D341Med (cell line): ENCODE measurements around the gene ZBTB25.

Experiments
- DNase-seq: peaks from one replicate; pipeline ENCODE4 v3.0.0; 2012; ENCODE audit warnings: low spot score

Gene ZBTB25

DNA sequence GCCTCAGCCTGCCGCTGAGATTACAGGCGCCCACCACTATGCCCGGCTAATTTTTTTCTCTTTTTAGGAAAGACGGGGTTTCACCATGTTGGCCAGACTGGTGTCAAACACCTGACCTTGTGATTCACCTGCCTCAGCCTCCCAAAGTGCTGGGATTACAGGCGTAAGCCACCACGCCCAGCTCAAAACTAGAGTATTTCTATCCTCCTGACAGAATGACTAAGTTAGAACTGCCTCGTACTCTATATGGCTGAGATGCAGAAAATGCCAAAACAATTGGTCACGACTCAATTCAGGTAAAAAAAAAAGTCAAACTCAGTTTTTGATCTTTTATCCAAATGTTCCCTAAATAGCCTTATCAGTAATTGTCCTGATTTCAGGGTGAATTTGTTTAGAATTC lies 27.2 kb downstream of the ZBTB25 start:
- DNase-seq: no peak

DNA sequence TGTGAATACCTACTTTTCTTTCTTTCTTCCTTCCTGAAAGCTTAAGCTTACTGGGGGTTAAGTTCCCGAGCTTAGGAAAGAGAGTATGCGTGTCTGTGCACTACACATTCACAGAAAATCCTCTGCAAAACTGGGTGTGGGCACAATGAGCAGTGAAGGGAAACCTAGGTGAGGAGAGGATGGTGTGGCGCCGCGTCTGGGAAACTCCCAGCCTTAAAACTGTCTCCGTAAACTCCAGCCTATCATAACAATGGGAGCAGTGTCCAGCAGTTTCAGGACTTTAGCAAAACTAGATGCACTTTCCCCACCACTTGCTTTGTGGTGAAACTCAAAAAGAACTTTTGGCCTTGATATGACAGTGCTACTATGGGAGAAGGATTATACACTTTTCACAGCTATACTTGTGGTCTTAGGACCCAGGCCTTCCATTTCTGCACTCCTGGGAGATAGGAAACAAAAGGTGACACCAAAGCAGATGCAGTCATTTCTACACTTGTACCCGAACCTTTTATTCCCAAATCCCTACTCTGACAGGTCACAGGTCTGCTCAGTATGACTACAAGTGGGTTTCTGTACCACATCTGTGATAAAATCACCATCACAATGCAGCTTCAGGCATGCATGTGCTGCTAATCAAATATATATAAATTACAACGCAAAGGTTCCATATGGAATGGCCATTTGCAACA lies 27.9 kb downstream of the ZBTB25 start:
- no peak for DNase-seq

DNA sequence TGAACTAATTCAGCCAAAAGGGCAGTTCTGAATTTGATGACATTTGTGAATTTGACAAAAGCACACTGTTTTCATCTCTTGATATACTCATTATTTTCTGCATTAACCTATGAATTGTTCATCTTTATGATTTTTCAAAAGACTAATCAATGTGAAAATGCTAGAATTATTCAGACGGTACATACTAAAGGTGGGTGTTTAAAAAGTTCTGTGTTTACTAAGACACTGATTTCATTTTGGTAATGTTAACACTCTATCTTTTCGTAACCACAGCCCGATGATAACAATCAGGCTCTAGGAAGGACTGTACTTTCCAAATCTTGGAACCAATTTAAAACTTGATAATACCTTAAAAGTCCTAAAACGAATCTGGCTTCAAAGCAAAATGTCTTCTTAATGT lies 28.9 kb downstream of the ZBTB25 start:
- DNase-seq: no peak

DNA sequence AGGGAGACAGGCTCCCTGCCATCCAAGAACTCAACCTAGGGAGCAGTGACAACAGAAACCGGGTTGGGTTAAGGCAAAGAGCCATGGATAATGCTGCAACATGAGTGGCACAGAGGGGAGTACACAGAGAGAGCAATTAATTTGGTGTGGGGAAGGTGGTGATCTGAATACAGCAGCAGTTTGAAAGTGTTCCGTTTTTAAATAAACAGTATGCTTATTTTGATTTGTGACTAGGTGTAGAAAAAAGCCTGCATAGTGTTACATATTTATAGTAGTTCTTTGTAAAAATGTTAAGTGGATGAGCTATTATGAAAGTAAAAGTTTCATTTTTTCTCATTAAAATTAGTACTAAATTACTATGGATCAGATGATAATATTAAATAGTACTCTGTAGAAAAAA lies 29.6 kb downstream of the ZBTB25 start:
- no peak for DNase-seq

DNA sequence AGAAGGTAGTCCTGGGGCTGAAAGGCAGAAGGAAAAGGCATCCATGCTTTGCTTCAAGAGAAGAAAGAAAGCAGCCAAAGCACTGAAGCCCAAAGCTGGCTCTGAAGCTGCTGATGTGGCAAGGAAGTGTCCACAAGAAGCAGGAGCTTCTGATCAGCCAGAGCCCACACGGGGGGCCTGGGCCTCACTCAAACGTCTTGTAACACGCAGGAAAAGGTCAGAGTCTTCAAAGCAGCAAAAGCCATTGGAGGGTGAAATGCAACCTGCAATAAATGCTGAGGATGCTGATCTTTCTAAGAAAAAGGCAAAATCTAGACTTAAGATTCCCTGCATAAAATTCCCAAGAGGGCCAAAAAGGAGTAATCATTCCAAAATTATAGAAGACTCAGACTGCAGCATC lies 35.2 kb downstream of the ZBTB25 start:
- no peak for DNase-seq

DNA sequence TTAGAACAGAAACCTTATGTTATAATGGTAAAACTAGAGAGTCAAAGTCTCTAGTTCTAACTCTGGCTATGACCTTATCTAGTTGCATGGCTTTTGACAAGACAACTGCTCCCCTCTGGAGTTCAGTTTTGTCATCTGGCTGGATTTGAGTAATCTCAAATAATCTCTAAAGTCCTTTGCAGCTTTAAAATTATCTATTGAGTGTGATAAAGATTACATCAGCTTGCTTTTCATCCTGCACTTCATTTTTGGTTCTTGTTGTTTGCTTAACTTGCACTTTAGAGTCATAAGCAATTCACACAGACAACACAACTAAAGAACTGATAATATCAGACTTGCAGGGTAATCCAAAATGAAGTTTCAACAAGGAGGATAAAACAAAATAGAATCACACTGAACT lies 36.1 kb downstream of the ZBTB25 start:
- no peak for DNase-seq

DNA sequence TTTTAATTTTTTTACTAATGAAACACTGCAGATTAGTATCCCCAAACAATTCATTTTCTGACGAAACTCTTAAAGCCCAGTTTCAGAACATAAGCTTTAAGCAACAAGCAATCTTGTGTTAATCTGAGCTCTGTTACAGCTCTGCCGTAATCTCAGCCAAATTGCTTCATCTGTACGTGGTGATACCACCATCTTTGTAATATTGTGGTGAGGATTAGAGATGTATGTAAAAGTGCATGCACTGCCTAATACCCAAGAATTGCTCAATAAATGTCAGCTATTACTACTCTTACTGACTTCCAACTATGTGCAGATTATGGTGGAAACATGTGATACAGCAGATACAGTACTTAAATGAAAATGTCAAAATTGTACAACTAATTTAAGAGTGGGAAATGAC lies 36.5 kb downstream of the ZBTB25 start:
- no peak for DNase-seq

DNA sequence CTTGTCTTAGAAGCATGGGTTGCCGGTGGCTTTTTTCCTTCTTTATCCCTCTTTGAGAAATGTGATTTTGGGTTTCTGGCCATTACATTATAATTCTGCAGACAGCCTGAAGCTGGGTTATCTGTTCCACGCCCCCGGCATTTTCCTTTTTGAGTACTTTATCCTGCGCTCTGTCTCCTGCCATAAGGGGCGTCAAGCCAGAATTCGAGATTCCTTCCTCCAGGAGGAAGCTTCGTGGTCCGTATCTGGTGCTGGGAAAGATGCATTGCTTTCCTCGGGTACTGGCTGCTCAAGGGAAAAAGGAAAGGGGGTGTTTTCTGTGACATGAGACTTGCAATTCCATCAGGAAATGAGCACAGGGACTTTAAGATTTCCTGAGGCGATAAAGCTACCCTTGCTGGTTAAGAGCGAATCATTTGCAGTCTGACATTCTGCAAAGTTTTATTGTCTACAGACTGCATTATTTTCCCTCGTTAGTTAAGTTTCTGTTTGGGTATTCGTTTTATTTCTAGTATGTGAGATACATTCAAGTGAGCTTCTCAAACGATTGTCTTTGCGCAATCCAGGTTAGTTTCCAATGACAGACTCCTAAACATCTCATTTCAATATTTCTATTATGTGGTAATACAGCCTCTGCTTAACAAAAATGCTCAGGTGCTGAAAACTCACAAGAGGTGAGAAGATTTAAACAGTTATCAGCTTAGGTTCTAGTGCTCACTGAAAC lies 37.6 kb downstream of the ZBTB25 start:
- peak; percentile 54 for DNase-seq

DNA sequence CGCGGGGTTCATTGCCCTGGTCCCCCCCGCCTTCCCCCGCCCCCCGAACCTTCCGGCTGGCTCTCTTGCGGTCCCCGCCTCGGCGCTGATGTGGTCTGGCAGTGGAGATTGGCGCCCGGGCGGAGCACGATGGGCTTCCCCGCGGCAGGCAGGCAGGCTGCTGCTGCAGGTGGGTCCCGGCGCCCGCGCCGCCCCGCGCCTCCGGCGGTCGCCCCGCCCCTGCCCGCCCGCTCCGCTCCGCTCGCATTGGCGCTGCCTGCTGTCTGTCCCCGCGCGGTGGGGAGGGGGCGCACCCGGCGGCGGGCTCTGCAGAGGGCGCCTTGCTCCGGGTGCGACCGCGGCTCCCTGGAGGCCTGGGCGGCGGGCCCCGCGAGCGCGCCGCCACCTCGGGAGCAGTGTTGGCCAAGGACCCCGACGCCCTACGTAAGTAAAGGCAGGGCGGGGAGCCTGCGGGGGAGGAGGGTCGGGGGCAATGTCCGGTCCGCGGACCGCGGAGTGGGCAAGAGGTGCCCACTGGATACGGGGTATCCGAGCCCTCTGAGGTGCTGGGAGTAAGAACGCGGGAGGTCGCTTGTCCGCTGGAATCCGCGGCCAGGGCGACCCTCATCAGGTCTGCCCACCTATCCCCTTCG lies 38.3 kb downstream of the ZBTB25 start, which contains the start of gene AKAP5:
Gene AKAP5 (plus strand): TSS at position 309 of the 632 bp plus-strand sequence. CDS start 2,896 bp downstream, outside the sequence.
- DNase-seq: peak; percentile 99

DNA sequence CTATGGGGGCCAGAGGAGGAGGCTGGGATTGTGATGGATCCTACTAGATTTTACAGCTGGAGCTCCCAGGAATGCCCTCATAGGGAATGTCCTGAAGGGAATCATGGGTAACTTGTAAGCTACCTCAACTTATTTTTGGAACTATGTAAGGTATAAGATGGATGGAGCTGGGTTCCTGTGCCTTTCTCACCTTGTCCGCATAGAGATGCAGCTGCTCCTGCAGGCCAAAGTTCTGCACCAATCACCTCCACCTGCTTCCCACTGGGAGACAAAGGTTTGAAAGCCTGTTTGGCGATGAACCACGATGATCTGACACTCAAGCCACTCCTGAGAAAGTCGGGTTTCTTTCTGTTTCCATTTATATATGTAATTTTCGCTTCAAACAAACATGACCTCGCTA lies 39.0 kb downstream of the ZBTB25 start:
- DNase-seq: peak; percentile 42

DNA sequence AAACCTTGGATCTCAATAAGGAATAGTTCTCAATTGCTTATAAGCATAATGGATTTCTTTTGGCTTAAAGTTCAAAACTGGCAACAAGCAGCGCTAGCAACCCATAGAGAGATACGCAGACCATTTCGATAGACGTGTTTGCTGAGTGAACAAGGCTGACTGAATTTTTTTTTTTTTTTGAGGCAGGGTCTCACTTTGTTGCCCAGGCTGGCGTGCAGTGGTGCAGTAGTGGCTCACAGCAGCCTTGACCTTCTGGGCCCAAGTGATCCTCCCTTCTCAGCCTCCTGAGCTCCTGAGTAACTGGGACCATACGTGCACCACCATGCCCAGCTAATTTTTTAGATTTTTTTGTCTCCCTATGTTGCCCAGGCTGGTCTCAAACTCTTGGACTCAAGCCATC lies 39.8 kb downstream of the ZBTB25 start:
- no peak for DNase-seq

DNA sequence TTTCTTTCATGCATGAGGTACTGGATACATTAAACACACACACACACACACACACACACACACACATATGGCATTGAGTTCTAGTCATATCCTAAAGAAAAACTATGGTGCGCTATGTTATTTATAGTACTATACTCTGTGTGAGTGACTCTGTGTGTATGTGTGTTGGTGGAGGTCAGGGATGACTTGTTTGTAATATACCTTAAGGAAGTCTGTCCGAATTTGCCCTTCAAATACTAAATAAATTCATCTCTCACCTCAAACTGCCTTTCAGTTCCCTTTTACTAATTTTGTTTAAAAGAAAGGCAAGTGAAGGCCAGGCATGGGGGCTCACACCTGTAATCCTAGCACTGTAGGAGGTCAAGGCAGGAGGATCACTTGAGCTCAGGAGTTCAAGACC lies 40.4 kb downstream of the ZBTB25 start:
- no peak for DNase-seq

DNA sequence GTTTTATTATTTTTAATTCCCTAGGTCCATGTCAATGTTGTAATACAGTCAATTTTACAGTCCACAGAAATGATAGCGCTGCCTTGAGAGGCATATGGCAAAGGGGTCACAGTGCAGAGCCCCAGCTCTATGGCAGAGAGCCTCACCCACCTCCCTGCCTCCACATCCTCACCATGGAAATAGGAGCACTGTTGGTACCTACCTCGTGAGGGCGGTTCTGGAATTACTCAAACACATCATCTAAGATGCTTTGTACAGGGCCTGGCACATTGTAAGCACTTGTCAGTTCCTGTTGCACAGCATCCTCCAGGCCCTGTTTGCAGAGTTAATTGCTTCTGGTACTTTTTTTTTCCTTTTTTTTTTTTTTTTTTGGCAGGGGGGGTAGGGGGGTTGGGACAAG lies 42.4 kb downstream of the ZBTB25 start:
- DNase-seq: no peak

DNA sequence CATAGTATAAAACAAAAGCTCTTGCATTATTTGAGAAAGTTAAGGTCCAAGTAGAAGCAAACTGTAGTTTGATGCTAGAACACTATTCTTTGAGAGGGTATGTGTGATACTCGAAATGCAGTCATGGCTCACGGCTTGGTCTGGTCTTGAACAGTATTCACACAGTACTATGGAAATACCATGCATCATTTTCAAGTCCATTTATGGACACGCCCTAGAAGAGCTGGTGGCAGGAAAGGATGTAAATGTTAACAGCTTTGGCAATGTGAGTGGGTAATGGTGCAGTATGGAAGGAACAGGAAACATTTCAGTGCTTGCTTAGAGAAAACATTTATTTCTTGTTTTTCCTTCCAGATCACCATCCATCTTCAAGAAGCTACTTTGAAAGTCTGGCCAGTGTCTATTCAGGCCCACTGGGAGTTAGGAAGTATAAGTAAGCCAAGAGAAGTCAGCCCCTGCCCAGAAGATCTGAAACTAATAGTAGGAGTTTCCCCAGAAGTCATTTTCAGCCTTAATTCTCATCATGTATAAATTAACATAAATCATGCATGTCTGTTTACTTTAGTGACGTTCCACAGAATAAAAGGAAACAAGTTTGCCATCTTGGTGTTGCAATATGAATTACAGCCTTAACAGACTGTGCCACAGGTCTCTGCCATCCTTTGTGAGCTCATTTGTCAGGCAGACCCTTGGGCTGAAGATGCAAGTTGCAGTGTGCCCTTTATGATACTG lies 44.1 kb downstream of the ZBTB25 start:
- no peak for DNase-seq

DNA sequence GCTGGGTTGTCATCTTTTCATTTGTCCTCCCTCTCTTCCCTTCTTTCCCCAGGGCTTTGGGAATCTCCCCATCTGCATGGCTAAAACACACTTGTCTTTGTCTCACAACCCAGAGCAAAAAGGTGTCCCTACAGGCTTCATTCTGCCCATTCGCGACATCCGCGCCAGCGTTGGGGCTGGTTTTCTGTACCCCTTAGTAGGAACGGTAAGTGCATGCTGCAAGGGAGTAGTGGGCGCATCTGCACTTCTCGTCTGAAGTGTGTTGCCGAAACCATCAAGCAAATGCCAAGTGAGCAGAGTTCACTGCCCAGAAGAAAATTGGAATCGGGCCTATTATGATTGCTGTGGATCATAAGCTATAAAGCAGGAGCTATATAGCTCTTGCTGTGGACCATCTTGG lies 49.0 kb downstream of the ZBTB25 start:
- DNase-seq: no peak

DNA sequence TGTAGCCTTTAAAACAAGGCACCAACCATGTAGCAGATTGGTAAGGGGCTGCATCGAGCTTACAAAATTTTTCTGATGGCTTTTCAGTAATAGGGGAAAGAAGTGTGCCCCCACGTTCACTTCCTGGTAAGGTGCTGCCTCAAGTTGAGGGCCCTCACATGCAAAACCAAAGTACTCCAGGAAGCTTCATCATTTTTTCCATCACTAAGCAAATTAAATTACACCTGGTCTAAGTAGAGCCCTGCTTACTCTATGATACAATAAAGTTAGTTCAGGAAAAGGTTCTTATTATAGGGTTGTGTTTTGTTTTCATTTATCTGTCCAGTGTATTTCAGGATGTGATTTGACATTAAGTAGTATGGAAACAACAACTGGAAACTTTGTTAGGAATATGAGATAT lies 53.4 kb downstream of the ZBTB25 start:
- DNase-seq: no peak

DNA sequence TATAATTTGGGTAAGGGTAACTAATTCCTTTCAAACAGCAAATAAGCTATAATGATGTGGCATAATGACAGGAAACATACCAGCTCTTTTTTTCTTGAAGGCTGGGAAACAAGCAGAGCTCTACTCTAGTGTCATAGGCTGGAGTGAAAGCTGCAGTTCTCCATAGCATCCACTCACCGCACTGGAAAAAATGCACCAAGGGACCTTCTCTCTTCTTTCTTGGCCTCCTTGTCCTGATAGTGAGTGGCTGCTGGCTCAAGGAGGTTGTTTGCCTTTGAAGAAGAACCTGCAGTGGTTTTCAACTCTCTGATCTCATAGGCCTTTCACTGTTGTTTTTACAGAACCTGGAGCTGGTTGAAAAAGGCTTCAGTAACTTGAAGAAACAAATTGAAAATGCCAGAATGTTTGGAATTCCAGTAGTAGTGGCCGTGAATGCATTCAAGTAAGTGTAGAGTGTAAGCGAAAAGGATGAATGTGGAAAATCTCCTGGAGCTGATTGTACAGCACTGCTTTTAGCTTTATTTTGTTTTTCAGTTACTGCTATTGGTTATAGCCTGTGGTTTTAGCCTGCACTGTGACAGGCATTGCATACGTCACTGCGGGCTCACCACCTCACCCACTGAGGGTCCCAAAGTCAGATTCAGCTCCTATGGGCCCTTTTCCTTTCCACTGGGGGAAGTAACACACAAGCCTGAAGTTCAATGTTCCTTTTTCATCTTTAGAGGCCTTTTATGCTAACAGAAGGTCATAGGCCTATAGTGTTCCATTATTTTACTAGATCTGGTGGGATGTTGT lies 55.6 kb downstream of the ZBTB25 start:
- DNase-seq: no peak

DNA sequence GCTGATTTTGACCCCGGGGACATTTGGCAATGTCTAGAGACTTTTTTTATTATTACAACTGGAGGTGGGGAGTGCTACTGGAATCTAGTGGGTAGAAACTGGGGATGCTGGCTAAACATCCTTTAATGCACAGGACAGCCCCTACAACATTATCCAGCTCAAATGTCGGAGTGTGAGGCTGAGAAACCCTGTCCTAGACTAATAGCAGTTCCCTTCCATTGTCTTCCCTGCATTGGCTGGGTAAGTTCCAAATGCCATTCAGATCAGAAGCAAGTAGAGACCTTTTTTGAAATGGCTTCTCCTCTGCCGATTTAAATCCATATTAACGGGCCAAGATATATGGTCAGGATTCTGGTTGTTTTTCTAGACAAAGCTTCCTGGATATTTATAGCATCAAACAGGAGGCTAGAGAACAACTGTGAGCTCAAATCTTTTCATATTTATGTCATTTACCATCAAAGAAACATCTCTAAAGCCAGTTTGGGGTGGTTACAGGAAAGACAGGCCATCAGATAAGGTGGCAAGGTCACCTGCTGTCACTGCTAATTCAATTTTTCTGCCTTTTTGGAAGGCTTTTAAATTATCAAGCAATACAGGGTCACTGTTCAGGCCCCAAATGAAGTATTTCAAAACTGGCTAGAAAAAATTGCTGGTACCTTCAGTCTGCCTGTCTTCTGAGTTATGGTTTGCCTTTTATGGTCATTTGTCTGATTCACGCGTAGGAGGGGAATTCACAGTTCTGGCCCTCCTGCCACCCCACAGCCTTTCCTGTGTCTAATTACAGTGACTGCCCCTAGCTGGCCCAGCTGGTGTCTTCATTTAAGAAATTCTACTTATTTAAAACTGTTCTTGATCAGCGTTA lies 58.4 kb downstream of the ZBTB25 start:
- DNase-seq: no peak

DNA sequence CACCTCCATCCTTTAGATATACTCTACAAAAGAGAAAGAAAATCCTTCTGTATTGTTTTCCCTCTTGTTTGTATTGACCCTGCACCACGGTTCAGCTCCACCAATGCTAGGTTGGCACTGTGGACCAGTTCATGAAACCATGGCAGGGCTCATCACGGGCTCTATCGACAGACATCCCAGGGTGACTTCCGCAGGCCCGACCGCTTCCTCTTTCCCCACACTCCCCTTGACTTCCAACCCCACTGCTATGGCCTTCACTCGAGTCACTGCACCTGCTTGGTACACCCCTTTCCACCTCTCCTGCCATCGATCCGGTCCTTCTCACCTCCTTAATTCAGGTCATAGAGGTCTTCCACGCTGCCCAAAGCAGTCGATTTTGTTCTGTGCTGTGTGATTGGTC lies 59.5 kb downstream of the ZBTB25 start:
- no peak for DNase-seq

DNA sequence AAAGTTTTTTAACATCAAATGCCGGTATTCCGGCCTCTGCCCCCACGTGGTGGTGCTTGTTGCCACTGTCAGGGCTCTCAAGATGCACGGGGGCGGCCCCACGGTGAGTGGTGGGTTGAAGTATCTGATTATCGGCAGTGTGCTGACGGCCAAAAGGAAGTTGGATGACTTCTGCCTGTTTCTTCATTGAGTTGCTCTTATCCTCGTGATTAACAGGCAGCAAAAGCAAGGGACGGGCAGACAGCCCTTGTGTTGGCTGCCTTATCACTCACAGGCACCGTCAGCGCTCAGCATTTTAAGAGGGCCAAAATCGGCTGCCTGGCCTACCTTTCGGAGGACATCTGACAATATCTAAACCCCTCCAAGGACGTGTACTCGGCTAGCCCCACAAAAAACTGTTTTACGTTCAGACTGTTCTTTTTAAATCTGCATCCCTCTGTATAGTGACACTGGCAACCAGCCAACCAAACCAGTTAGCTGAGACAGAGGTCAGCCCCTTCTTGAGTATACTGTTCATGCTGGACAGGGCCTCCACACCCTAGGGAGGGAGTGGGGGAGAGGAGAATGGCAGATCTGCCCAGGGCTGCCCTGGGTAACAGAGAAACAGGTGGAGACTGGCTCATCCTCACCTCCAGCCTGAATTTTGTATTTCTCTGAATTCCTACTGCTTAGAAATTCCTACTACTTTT lies 61.2 kb downstream of the ZBTB25 start:
- DNase-seq: no peak
